SK-N-SH (cell line): ENCODE measurements around the gene NT5DC2. TPM values are rescaled to one million over a fixed set of nuclear protein-coding genes. Genes with fewer than 3 reads are reported as not detected.

Source experiments
- CTCF ChIA-PET: fragments of 300-600, 350-600 bp; formaldehyde crosslinking; extraction: SDS; loops from one replicate; lab custom pipeline; 2021; lab: Yijun Ruan, JAX
- POLR2A ChIA-PET: fragments of 350-600 bp; sonication (Branson Sonifier 250); formaldehyde crosslinking; extraction: SDS; loops from one replicate; lab custom pipeline; 2020; ENCODE audit warnings: antibody characterized with exemption, inconsistent platforms; lab: Yijun Ruan, JAX
- DNase-seq: peaks from one replicate; pipeline ENCODE4 v3.0.0; 2012
- H2AFZ ChIP-seq: fragments of 200-600 bp; sonication (generic); 2 replicates; pipeline ENCODE4 v1.8.1; 2016; ENCODE audit warnings: antibody characterized with exemption, mild to moderate bottlenecking, low read depth
- H3F3A ChIP-seq: fragments of 200-600 bp; sonication (generic); replicated peaks from 2 replicates; pipeline ENCODE3; 2016; ENCODE audit warnings: antibody characterized with exemption, mild to moderate bottlenecking; ENCODE audit not compliant: insufficient read depth
- H3K27ac ChIP-seq, 2 experiments: fragments of 200-500 bp in 1 of 2; fragments of 200-600 bp in 1 of 2; sonication (Bioruptor generic) in 1 of 2; sonication (generic), shearing (Covaris generic) in 1 of 2; 2 replicates each; pipeline versions ENCODE4 v1.5.1 to v1.6.1; 2014 to 2016; ENCODE audit warnings: low read depth in 2 of 2, inconsistent platforms in 1 of 2, low read length in 1 of 2, mild to moderate bottlenecking in 1 of 2, mixed read lengths in 1 of 2
- H3K27me3 ChIP-seq: fragments of 200-600 bp; sonication (generic), shearing (Covaris generic); 2 replicates; pipeline ENCODE4 v1.6.1; 2016; ENCODE audit warnings: mixed run types; ENCODE audit not compliant: insufficient read depth
- H3K36me3 ChIP-seq, 2 experiments: fragments of 200-500 bp in 1 of 2; fragments of 200-600 bp in 1 of 2; sonication (Bioruptor generic) in 1 of 2; sonication (generic) in 1 of 2; replicated peaks in 1 of 2; 2 replicates each; pipeline versions ENCODE3 to v1.5.1; 2014 to 2016; ENCODE audit warnings: low read length in 1 of 2, mild to moderate bottlenecking in 1 of 2; ENCODE audit not compliant: insufficient read depth in 2 of 2, control insufficient read depth in 1 of 2
- H3K4me1 ChIP-seq, 2 experiments: fragments of 200-500 bp in 1 of 2; fragments of 200-600 bp in 1 of 2; sonication (Bioruptor generic) in 1 of 2; sonication (generic), shearing (Covaris generic) in 1 of 2; 2 replicates each; pipeline versions ENCODE4 v1.5.1 to v1.6.1; 2014 to 2016; ENCODE audit warnings: low read depth in 1 of 2, low read length in 1 of 2, mixed run types in 1 of 2; ENCODE audit not compliant: insufficient read depth in 2 of 2, control insufficient read depth in 1 of 2
- H3K4me2 ChIP-seq: fragments of 200-600 bp; sonication (generic), shearing (Covaris generic); 2 replicates; pipeline ENCODE4 v1.6.1; 2017; ENCODE audit warnings: mixed run types
- H3K4me3 ChIP-seq, 2 experiments: fragments of 200-500 bp in 1 of 2; fragments of 200-600 bp in 1 of 2; sonication (Bioruptor generic) in 1 of 2; sonication (generic), shearing (Covaris generic) in 1 of 2; 2 replicates each; pipeline versions ENCODE4 v1.5.1 to v1.8.1; 2014 to 2016; ENCODE audit warnings: low read depth in 2 of 2, inconsistent platforms in 1 of 2, low read length in 1 of 2, mild to moderate bottlenecking in 1 of 2, mixed read lengths in 1 of 2, moderate library complexity in 1 of 2
- H3K79me2 ChIP-seq: fragments of 200-600 bp; sonication (generic); 2 replicates; pipeline ENCODE4 v1.8.1; 2017; ENCODE audit warnings: mild to moderate bottlenecking; ENCODE audit not compliant: insufficient read depth
- H3K9ac ChIP-seq: fragments of 200-600 bp; sonication (generic); 2 replicates; pipeline ENCODE4 v1.6.1; 2017; ENCODE audit warnings: mixed run types
- H3K9me2 ChIP-seq: fragments of 200-600 bp; sonication (generic); 2 replicates; pipeline ENCODE4 v1.6.1; 2017; ENCODE audit warnings: mixed run types
- H3K9me3 ChIP-seq: fragments of 200-600 bp; sonication (generic); 2 replicates; pipeline ENCODE4 v1.6.1; 2017; ENCODE audit warnings: mixed run types, mild to moderate bottlenecking, moderate library complexity
- H4K20me1 ChIP-seq: fragments of 200-600 bp; sonication (generic); 2 replicates; pipeline ENCODE4 v1.6.1; 2017; ENCODE audit warnings: mild to moderate bottlenecking, mixed run types; ENCODE audit not compliant: insufficient read depth
- CHD2 ChIP-seq: fragments of 150-350 bp; IDR thresholded peaks from 2 replicates; pipeline ENCODE4 v1.6.1; 2018; ENCODE audit warnings: low read length; ENCODE audit not compliant: partially characterized antibody
- CTCF ChIP-seq: fragments of 200-600 bp; sonication (generic); IDR thresholded peaks from 2 replicates; pipeline ENCODE4 v1.6.1; 2017; ENCODE audit warnings: antibody characterized with exemption, mild to moderate bottlenecking, moderate library complexity
- ELF1 ChIP-seq: IDR thresholded peaks from 2 replicates; pipeline ENCODE4 v1.4.0; 2012
- EP300 ChIP-seq, 2 experiments: IDR thresholded peaks; 2 replicates each; pipeline versions ENCODE4 v1.4.0 to v1.6.1; 2012; ENCODE audit warnings: borderline replicate concordance in 1 of 2, low read depth in 1 of 2, low read length in 1 of 2
- FOSL2 ChIP-seq: IDR thresholded peaks from 2 replicates; pipeline ENCODE4 v1.4.0; 2012; ENCODE audit warnings: low read depth, mild to moderate bottlenecking, moderate library complexity, borderline replicate concordance
- FOXJ3 ChIP-seq: sonication (generic); formaldehyde crosslinking; IDR thresholded peaks from 2 replicates; pipeline ENCODE4 v1.5.1; 2020; ENCODE audit warnings: mild to moderate bottlenecking, missing genetic modification reagents
- MAX ChIP-seq: IDR thresholded peaks from 2 replicates; pipeline ENCODE4 v1.4.0; 2012; ENCODE audit warnings: low read depth
- MEF2A ChIP-seq: IDR thresholded peaks from 2 replicates; pipeline ENCODE4 v1.4.0; 2012; ENCODE audit warnings: low read depth, borderline replicate concordance
- NFIC ChIP-seq: IDR thresholded peaks from 2 replicates; pipeline ENCODE4 v1.4.0; 2012; ENCODE audit warnings: borderline replicate concordance
- POLR2AphosphoS5 ChIP-seq: IDR thresholded peaks from 2 replicates; pipeline ENCODE4 v1.6.1; 2012; ENCODE audit warnings: low read depth, low read length
- RAD21 ChIP-seq: IDR thresholded peaks from 2 replicates; pipeline ENCODE4 v1.6.1; 2012; ENCODE audit warnings: mild to moderate bottlenecking, low read length
- RCOR1 ChIP-seq: fragments of 150-350 bp; IDR thresholded peaks from 2 replicates; pipeline ENCODE4 v1.6.1; 2017; ENCODE audit warnings: antibody characterized with exemption, low read length
- REST ChIP-seq: IDR thresholded peaks from 2 replicates; pipeline ENCODE4 v1.6.1; 2012; ENCODE audit warnings: mild to moderate bottlenecking, low read depth, low read length, moderate library complexity
- SMC3 ChIP-seq: IDR thresholded peaks from 2 replicates; pipeline ENCODE4 v1.6.1; 2012; ENCODE audit warnings: low read depth, low read length, improper control_type of control experiment
- TAF1 ChIP-seq: IDR thresholded peaks from 2 replicates; pipeline ENCODE4 v1.6.1; 2012; ENCODE audit warnings: low read depth, mild to moderate bottlenecking, low read length, moderate library complexity, borderline replicate concordance
- TCF12 ChIP-seq: IDR thresholded peaks from 2 replicates; pipeline ENCODE4 v1.4.0; 2012
- TEAD4 ChIP-seq: IDR thresholded peaks from 2 replicates; pipeline ENCODE4 v1.4.0; 2012; ENCODE audit warnings: mild to moderate bottlenecking, borderline replicate concordance; ENCODE audit not compliant: insufficient read depth
- USF1 ChIP-seq: IDR thresholded peaks from 2 replicates; pipeline ENCODE4 v1.4.0; 2012; ENCODE audit warnings: low read depth, borderline replicate concordance
- ZBTB33 ChIP-seq: IDR thresholded peaks from 2 replicates; pipeline ENCODE4 v1.4.0; 2012; ENCODE audit warnings: low read depth, borderline replicate concordance
- WGBS: methylation state at CpG from one replicate; pipeline ENCODE4 v1.1.6; 2017; ENCODE audit warnings: low lambda C conversion rate; 5-methylcytosine and 5-hydroxymethylcytosine counted together
- polyA plus RNA-seq, 3 experiments: library from polyadenylated mRNA; depleted of rRNA; stranded (reverse); fragments of >200 nt; gene quantifications; 2 replicates each; pipeline ENCODE4 v1.2.3, GENCODE V29; 2012

NT5DC2 gene
- polyA plus RNA-seq, 1 of the 3 experiments (the other 2 are of a cell fraction), result 113 TPM

GRCh38 chr3:52512727-52513126, 20.9 kb downstream of the NT5DC2 start:
- no peaks in the 10 kb centered on the region for H3K36me3 ChIP-seq
- ChIA-PET CTCF (interaction anchor here (0.6 to 0.7 kb wide), 2 partner anchors 37 to 40 kb away, joined by 3 read pairs; no protein-coding TSS in a partner anchor), POLR2A (no interaction called here)
- H4K20me1 ChIP-seq, result no peaks in the 10 kb centered on the region
- 80% methylated on average over 7 of the region's 17 CpGs for WGBS
- H3K4me3 ChIP-seq, result no peak overlapping the region
- H3F3A ChIP-seq, result no peaks in the 10 kb centered on the region
- H3K79me2 ChIP-seq, result no peaks in the 10 kb centered on the region
- no peak overlapping the region for H3K9ac ChIP-seq
- H2AFZ ChIP-seq, result no peak overlapping the region
- H3K4me2 ChIP-seq, result no peak overlapping the region
- H3K9me2 ChIP-seq, result no peaks in the 10 kb centered on the region
- peaks cover 0 to 14% of the 10 kb centered on the region in 2 experiments; a peak in 1 of 4 replicates for H3K4me1 ChIP-seq
- no peak for DNase-seq
- no peak for TF ChIP-seq CHD2
- TF ChIP-seq REST, result no peak
- TF ChIP-seq TAF1, result no peak
- no peak for TF ChIP-seq FOXJ3 (CRISPR knock-in tag)
- H3K27me3 ChIP-seq, result no peaks in the 10 kb centered on the region
- H3K9me3 ChIP-seq, result no peaks in the 10 kb centered on the region
- H3K27ac ChIP-seq, result no peak overlapping the region

GRCh38 chr3:52512105-52512504, 21.6 kb downstream of the NT5DC2 start:
- Histone ChIP-seq H3K4me1 (peaks cover 0 to 14% of the 10 kb centered on the region in 2 experiments; a peak in 1 of 4 replicates), H3K4me2 (no peak overlapping the region), H3K36me3 (no peaks in the 10 kb centered on the region), H4K20me1 (no peaks in the 10 kb centered on the region), H3K9me3 (no peaks in the 10 kb centered on the region), H3K9ac (no peak overlapping the region), H3K27me3 (no peaks in the 10 kb centered on the region), H3K4me3 (no peak overlapping the region), H3K9me2 (no peaks in the 10 kb centered on the region), H3K27ac (no peak overlapping the region), H3F3A (no peaks in the 10 kb centered on the region), H3K79me2 (no peaks in the 10 kb centered on the region), H2AFZ (no peak overlapping the region)
- 78% methylated on average over 2 of the region's 8 CpGs for WGBS
- POLR2A ChIA-PET, result no interaction called here
- CTCF ChIA-PET, result interaction anchor here (0.6 to 1.2 kb wide), 4 partner anchors 10 to 40 kb away, joined by 3 to 4 read pairs (median 3); no protein-coding TSS in a partner anchor
- DNase-seq, result no peak
- no peak for TF ChIP-seq MAX
- no peak for TF ChIP-seq SMC3
- no peak for TF ChIP-seq ELF1
- TF ChIP-seq RAD21, result no peak
- no peak for TF ChIP-seq POLR2AphosphoS5
- TF ChIP-seq TEAD4, result no peak
- TF ChIP-seq EP300 (IDR thresholded peaks at IDR 0.05; ENCODE audit: borderline replicate concordance in 1 of 2, low read depth in 1 of 2, low read length in 1 of 2), result no peak
- TF ChIP-seq TAF1, result no peak
- no peak for TF ChIP-seq NFIC
- TF ChIP-seq MEF2A, result no peak
- TF ChIP-seq FOSL2, result no peak
- TF ChIP-seq CHD2, result no peak
- no peak for TF ChIP-seq CTCF
- no peak for TF ChIP-seq TCF12
- no peak for TF ChIP-seq RCOR1
- no peak for TF ChIP-seq USF1
- TF ChIP-seq ZBTB33, result no peak
